Tracheal epithelial cell (primary cell): ENCODE measurements around the gene MRM3. TPM values are rescaled to one million over a fixed set of nuclear protein-coding genes. Genes with fewer than 3 reads are reported as not detected.

ENCODE experiments used
- total RNA-seq: library from RNA; depleted of rRNA; stranded (reverse); fragments of >200 nt; gene quantifications from 2 replicates; pipeline ENCODE4 v1.2.1, GENCODE V29; 2014

MRM3 gene
- total RNA-seq = 11.5 and 18.3 TPM in 2 replicates

GRCh38 chr17:781805-782731 is at the start of gene MRM3, which contains the start of gene GLOD4:
MRM3 (plus strand) TSS chr17:782353; CDS start chr17:782379, 26 bp downstream.
GLOD4 (minus strand) TSS chr17:782280; CDS start chr17:782255, 25 bp downstream.

GRCh38 chr17:752002-752619 is 30.0 kb upstream of the MRM3 start, which contains the start of gene GEMIN4:
GEMIN4 (minus strand) TSS chr17:752264; CDS start chr17:752142, 122 bp downstream.

Other genes with a start within 250 kb of the MRM3 start
- 16.1 and 21.1 TPM in 2 replicates for gene VPS53, start 67.5 kb upstream of the MRM3 start, total RNA-seq
- gene TLCD3A, start 49.8 kb upstream of the MRM3 start, total RNA-seq = 32.4 and 32.8 TPM in 2 replicates
- 11.3 and 17.1 TPM in 2 replicates for gene GEMIN4, start 30.1 kb upstream of the MRM3 start, total RNA-seq
- gene GLOD4, start 73 bp upstream of the MRM3 start, total RNA-seq = 78.1 and 150 TPM in 2 replicates
- 70.1 and 80.4 TPM in 2 replicates for gene NXN, start 197.4 kb downstream of the MRM3 start, total RNA-seq
- gene TIMM22, start 214.8 kb downstream of the MRM3 start, total RNA-seq = 13.6 and 17.8 TPM in 2 replicates